Smooth muscle cell (in vitro differentiated cells): ENCODE results near the gene PDE6C. TPM values are rescaled to one million over a fixed set of nuclear protein-coding genes. Genes with fewer than 3 reads are reported as not detected.
"Not testable (repeated sequence)": the region's sequence is repeated elsewhere in the genome, so short reads cannot be mapped to it uniquely, and the experiment has no call there.

Experiments
- DNase-seq: peaks from one replicate; lab custom pipeline; 2025; ENCODE audit not compliant: unreplicated experiment; lab: John Stamatoyannopoulos, UW
- H2AFZ ChIP-seq: fragments of 200-600 bp; sonication (generic); 2 replicates; pipeline ENCODE4 v1.6.0; 2016; ENCODE audit warnings: antibody characterized with exemption, low read depth, mild to moderate bottlenecking
- H3F3A ChIP-seq: fragments of 200-600 bp; sonication (generic); 2 replicates; pipeline ENCODE4 v1.6.0; 2017; ENCODE audit warnings: antibody characterized with exemption, low read depth
- H3K27ac ChIP-seq: fragments of 200-600 bp; sonication (generic); 2 replicates; pipeline ENCODE4 v1.5.1; 2016; ENCODE audit warnings: low read depth, mild to moderate bottlenecking
- H3K27me3 ChIP-seq: fragments of 200-600 bp; sonication (generic); 2 replicates; pipeline ENCODE4 v1.6.1; 2016; ENCODE audit warnings: low read depth, mild to moderate bottlenecking
- H3K36me3 ChIP-seq: fragments of 200-600 bp; sonication (generic); 2 replicates; pipeline ENCODE4 v1.5.1; 2016; ENCODE audit warnings: low read depth
- H3K4me1 ChIP-seq: fragments of 200-600 bp; sonication (generic); 2 replicates; pipeline ENCODE4 v1.5.1; 2016; ENCODE audit warnings: low read depth
- H3K4me2 ChIP-seq: fragments of 200-600 bp; sonication (generic); 2 replicates; pipeline ENCODE4 v1.6.0; 2016; ENCODE audit warnings: mild to moderate bottlenecking
- H3K4me3 ChIP-seq: fragments of 200-600 bp; sonication (generic); 2 replicates; pipeline ENCODE4 v1.5.1; 2016; ENCODE audit warnings: mild to moderate bottlenecking
- H3K79me2 ChIP-seq: fragments of 200-600 bp; sonication (generic); 2 replicates; pipeline ENCODE4 v1.6.0; 2016; ENCODE audit warnings: low read depth, mild to moderate bottlenecking
- H3K9ac ChIP-seq: fragments of 200-600 bp; sonication (generic); 2 replicates; pipeline ENCODE4 v1.6.0; 2016; ENCODE audit warnings: low read depth
- H3K9me3 ChIP-seq: fragments of 200-600 bp; sonication (generic); replicated peaks from 2 replicates; pipeline ENCODE4 v1.5.1; 2016; ENCODE audit warnings: low read depth
- H4K20me1 ChIP-seq: fragments of 200-600 bp; sonication (generic); 2 replicates; pipeline ENCODE4 v1.6.0; 2016; ENCODE audit warnings: low read depth
- CTCF ChIP-seq: fragments of 200-600 bp; sonication (generic); IDR thresholded peaks from 2 replicates; pipeline ENCODE4 v1.5.1; 2017; ENCODE audit warnings: borderline replicate concordance, mild to moderate bottlenecking, antibody characterized with exemption; ENCODE audit not compliant: insufficient read depth, poor library complexity, severe bottlenecking
- WGBS: methylation state at CpG from one replicate; pipeline ENCODE4 v1.1.7; 2016; ENCODE audit warnings: low lambda C conversion rate; 5-methylcytosine and 5-hydroxymethylcytosine counted together
- polyA plus RNA-seq: library from polyadenylated mRNA; unstranded; fragments of >200 nt; fragmentation: Nextera tagmentation; extraction: Ambion mirVana; gene quantifications from 2 replicates; pipeline ENCODE4 v1.2.1, GENCODE V29; 2016
- total RNA-seq: library from RNA; depleted of rRNA; stranded (reverse); fragments of >200 nt; gene quantifications from 2 replicates; pipeline ENCODE4 v1.2.3, GENCODE V29; 2014

PDE6C gene
- total and polyA plus RNA-seq, 2 experiments from 2014 or later = not detected

- peaks cover 18% of the 10 kb centered on the region for H3K36me3 ChIP-seq
- H4K20me1 ChIP-seq = peaks cover 9% of the 10 kb centered on the region
- no peak overlapping the region for H2AFZ ChIP-seq
- H3K4me1 ChIP-seq = no peaks in the 10 kb centered on the region
- no peak overlapping the region for H3K4me2 ChIP-seq
- H3K9ac ChIP-seq = no peak overlapping the region
- no peak overlapping the region for H3K27ac ChIP-seq
- H3K9me3 ChIP-seq = no peaks in the 10 kb centered on the region
- no peaks in the 10 kb centered on the region for H3K27me3 ChIP-seq
- no peaks in the 10 kb centered on the region for H3F3A ChIP-seq
- DNase-seq = no peak
- no peak overlapping the region for H3K4me3 ChIP-seq
- no peak for TF ChIP-seq CTCF
- 92% methylated on average over 2 of the region's 2 CpGs for WGBS
- peaks cover 10% of the 10 kb centered on the region for H3K79me2 ChIP-seq
These were observed 83.4 kb downstream of the PDE6C start for GRCh38 chr10:93695740-93696139.

- H3K27ac ChIP-seq, H3K27me3 ChIP-seq, H2AFZ ChIP-seq, H3K9me3 ChIP-seq, H3K4me2 ChIP-seq, H3F3A ChIP-seq, H3K4me1 ChIP-seq, DNase-seq, H4K20me1 ChIP-seq, H3K4me3 ChIP-seq, H3K9ac ChIP-seq: not testable (repeated sequence)
- 100% methylated on average over 2 of the region's 2 CpGs for WGBS
- peaks cover 17% of the 10 kb centered on the region for H3K36me3 ChIP-seq
- peaks cover 18% of the 10 kb centered on the region for H3K79me2 ChIP-seq
These were observed 84.2 kb downstream of the PDE6C start for GRCh38 chr10:93696582-93696981.

- Histone ChIP-seq H3K36me3 (peaks cover 11% of the 10 kb centered on the region), H4K20me1 (peaks cover 9% of the 10 kb centered on the region), H3K4me2 (no peak overlapping the region), H3F3A (no peaks in the 10 kb centered on the region), H3K4me1 (peaks cover 7% of the 10 kb centered on the region), H2AFZ (no peak overlapping the region), H3K9ac (no peak overlapping the region), H3K9me3 (no peaks in the 10 kb centered on the region), H3K79me2 (peaks cover 19% of the 10 kb centered on the region), H3K27ac (no peak overlapping the region), H3K27me3 (no peaks in the 10 kb centered on the region), H3K4me3 (no peak overlapping the region)
- TF ChIP-seq CTCF = no peak
- no peak for DNase-seq
- WGBS = 92% methylated on average over 2 of the region's 2 CpGs
These were observed 84.9 kb downstream of the PDE6C start for GRCh38 chr10:93697207-93697606.

- peak overlapping the region; percentile 62 for H3K4me3 ChIP-seq
- H3K79me2 ChIP-seq = peaks cover 19% of the 10 kb centered on the region
- H3K4me1 ChIP-seq = peaks cover 12% of the 10 kb centered on the region
- H3K9ac ChIP-seq = peak overlapping the region; percentile 75
- H3K36me3 ChIP-seq = no peaks in the 10 kb centered on the region
- no peaks in the 10 kb centered on the region for H3F3A ChIP-seq
- 8% methylated on average over 9 of the region's 9 CpGs for WGBS
- DNase-seq = no peak
- no peak for TF ChIP-seq CTCF
- H3K27me3 ChIP-seq = no peaks in the 10 kb centered on the region
- peak overlapping the region; percentile 88 for H3K4me2 ChIP-seq
- H4K20me1 ChIP-seq = no peaks in the 10 kb centered on the region
- peak overlapping the region; percentile 62 for H3K27ac ChIP-seq
- H2AFZ ChIP-seq = peak overlapping the region; percentile 97
- no peaks in the 10 kb centered on the region for H3K9me3 ChIP-seq
These were observed 89.5 kb downstream of the PDE6C start for GRCh38 chr10:93701866-93702209.
